Stimulated activated CD4-positive, alpha-beta T cell treated with anti-CD3 and anti-CD28 coated beads, Interleukin-15, amount 100 ng/mL, for 48 hours (primary cell): ENCODE results near the gene CST6.
"Not testable (repeated sequence)": the region's sequence is repeated elsewhere in the genome, so short reads cannot be mapped to it uniquely, and the experiment has no call there.

Experiments
- DNase-seq, 2 donors: peaks; one replicate each; pipeline ENCODE4 v3.0.0-alpha.2; 2020; ENCODE audit warnings: low read depth in 2 of 2

Gene CST6

GRCh38 chr11:65983589-65983987 lies 28.2 kb upstream of the CST6 start:
- DNase-seq = no peak

- DNase-seq = no peak
These were observed 24.5 kb upstream of the CST6 start for GRCh38 chr11:65987336-65987735.

- DNase-seq = peak; percentile 83 to 88
These were observed 22.8 kb upstream of the CST6 start for GRCh38 chr11:65988791-65989592.

- DNase-seq = no peak
These were observed 19.8 kb upstream of the CST6 start for GRCh38 chr11:65992056-65992455.

- DNase-seq = no peak
These were observed 14.5 kb upstream of the CST6 start for GRCh38 chr11:65997286-65997685.

GRCh38 chr11:66001942-66002647 lies 9.7 kb upstream of the CST6 start, which contains the start of the genes BANF1 and EIF1AD:
TSS of gene BANF1 (plus strand) at chr11:66002503. CDS start at chr11:66003251, 748 bp downstream.
TSS of gene EIF1AD (minus strand) at chr11:66002157. CDS start at chr11:66000389, 1,768 bp downstream.
- DNase-seq = peak; percentile 91 to 93

- DNase-seq = no peak
These were observed 9.1 kb upstream of the CST6 start for GRCh38 chr11:66002648-66003225.

GRCh38 chr11:66003291-66003690 lies 8.5 kb upstream of the CST6 start:
- DNase-seq = no peak

- DNase-seq = no peak
These were observed 7.6 kb upstream of the CST6 start for GRCh38 chr11:66004186-66004585.

- DNase-seq = no peak
These were observed 5.5 kb upstream of the CST6 start for GRCh38 chr11:66006134-66006890.

GRCh38 chr11:66006891-66007176 lies 5.0 kb upstream of the CST6 start:
- no peak for DNase-seq

GRCh38 chr11:66007201-66007634 lies 4.6 kb upstream of the CST6 start:
- no peak for DNase-seq

- no peak for DNase-seq
These were observed 3.7 kb upstream of the CST6 start for GRCh38 chr11:66008095-66008467.

GRCh38 chr11:66008468-66009101 lies 3.2 kb upstream of the CST6 start:
- DNase-seq = no peak

GRCh38 chr11:66010036-66010435 lies 1.8 kb upstream of the CST6 start:
- DNase-seq = not testable (repeated sequence)

GRCh38 chr11:66011239-66011784 lies 496 bp upstream of the CST6 start:
- DNase-seq = no peak

GRCh38 chr11:66012371-66012945 lies 650 bp downstream of the CST6 start:
- no peak for DNase-seq

GRCh38 chr11:66012946-66013761 lies 1.3 kb downstream of the CST6 start:
- no peak for DNase-seq

GRCh38 chr11:66013762-66014100 lies 1.9 kb downstream of the CST6 start:
- no peak for DNase-seq

GRCh38 chr11:66014804-66015453 lies 3.1 kb downstream of the CST6 start:
- DNase-seq = no peak
